Ovary (tissue), 3 donors: ENCODE data around the gene RPP25L.

Source experiments
- CTCF ChIP-seq, 3 donors: fragments of 450-650 bp in 2 of 3; fragments of 200-600 bp in 1 of 3; IDR thresholded peaks; one replicate each; pipeline versions ENCODE4 v1.5.1 to v1.8.0; 2016 to 2022; ENCODE audit warnings: antibody characterized with exemption in 3 of 3, mild to moderate bottlenecking in 1 of 3
- POLR2A ChIP-seq: fragments of 450-650 bp; IDR thresholded peaks from one replicate; pipeline ENCODE4 v1.6.1; 2017; ENCODE audit warnings: antibody characterized with exemption, mild to moderate bottlenecking, moderate library complexity
- donor health status: DM: no; HTN: no; CAD: no.

- TF ChIP-seq CTCF (IDR thresholded peaks at IDR 0.05) = no peak
- TF ChIP-seq POLR2A = no peak
These were observed 36.8 kb upstream of the RPP25L start for GRCh38 chr9:34648673-34649072.
